ENCODE data around the gene ZFAND3. TPM values are rescaled to one million over a fixed set of nuclear protein-coding genes. Genes with fewer than 3 reads are reported as not detected.
"Not testable (repeated sequence)": the region's sequence is repeated elsewhere in the genome, so short reads cannot be mapped to it uniquely, and the experiment has no call there.

Gene ZFAND3
- total and polyA plus RNA-seq, 10 donors: 9.3 to 63.7 (median 49.9) TPM

DNA sequence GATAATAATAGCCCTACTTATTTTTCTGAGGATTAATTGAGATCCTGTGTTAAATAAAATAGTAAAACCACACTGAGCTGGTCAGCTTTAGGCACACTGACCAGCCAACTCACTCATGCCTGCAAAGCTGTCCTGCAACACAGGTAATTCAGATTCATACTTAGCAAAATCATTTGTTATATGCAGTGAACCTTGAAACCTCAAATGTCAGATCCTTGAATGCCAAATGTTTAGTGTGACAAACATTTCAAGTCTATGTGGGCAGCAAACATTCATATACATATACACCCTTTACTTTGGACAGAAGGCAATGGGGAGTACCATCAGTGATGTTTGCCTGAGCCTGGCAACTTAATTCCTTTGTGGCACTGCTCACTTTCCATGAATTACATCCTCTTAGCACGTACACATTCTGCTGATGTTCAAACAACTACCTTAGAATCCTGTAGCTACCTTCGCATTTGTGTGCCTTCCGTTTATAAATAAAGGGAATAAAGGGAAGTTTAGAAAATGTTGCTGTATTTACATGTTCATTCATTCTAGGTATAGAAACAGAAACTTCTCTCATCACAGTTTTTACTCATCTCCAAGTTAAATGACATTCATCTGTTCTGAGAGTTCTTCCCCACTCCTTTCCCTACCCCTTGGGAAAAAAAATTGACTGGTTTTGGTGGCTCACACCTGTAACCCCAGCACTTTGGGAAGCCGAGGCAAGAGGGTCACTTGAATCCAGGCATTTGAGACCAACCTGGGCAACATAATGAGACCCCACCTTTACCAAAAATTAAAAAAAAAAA is 140.8 kb downstream of the ZFAND3 start:
- TF ChIP-seq POLR2AphosphoS5 (IDR thresholded peaks at IDR 0.05): no peak
- TF ChIP-seq, protein P1, sequence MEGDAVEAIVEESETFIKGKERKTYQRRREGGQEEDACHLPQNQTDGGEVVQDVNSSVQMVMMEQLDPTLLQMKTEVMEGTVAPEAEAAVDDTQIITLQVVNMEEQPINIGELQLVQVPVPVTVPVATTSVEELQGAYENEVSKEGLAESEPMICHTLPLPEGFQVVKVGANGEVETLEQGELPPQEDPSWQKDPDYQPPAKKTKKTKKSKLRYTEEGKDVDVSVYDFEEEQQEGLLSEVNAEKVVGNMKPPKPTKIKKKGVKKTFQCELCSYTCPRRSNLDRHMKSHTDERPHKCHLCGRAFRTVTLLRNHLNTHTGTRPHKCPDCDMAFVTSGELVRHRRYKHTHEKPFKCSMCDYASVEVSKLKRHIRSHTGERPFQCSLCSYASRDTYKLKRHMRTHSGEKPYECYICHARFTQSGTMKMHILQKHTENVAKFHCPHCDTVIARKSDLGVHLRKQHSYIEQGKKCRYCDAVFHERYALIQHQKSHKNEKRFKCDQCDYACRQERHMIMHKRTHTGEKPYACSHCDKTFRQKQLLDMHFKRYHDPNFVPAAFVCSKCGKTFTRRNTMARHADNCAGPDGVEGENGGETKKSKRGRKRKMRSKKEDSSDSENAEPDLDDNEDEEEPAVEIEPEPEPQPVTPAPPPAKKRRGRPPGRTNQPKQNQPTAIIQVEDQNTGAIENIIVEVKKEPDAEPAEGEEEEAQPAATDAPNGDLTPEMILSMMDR (IDR thresholded peaks at IDR 0.05 in 8 of 11, conservative IDR thresholded peaks at IDR 0.05 in 3 of 11): no peak
- no peak for TF ChIP-seq POLR2A (IDR thresholded peaks at IDR 0.05)
- peaks cover 0 to 10% (median 0%) of the 10 kb centered on the region in 6 donors for H3K36me3 ChIP-seq
- H3K4me3 ChIP-seq: no peak overlapping the region
- no peak for DNase-seq
- no peak overlapping the region for H3K27ac ChIP-seq
- H3K27me3 ChIP-seq (replicated peaks in 1 of 7): no peaks in the 10 kb centered on the region
- peaks cover 0 to 4% (median 0%) of the 10 kb centered on the region in 8 donors for H3K9me3 ChIP-seq
- intact Hi-C loops (cut with DNase I; ENCODE audit: low total_unique reads): no loop called here
- H3K4me1 ChIP-seq: peaks cover 0 to 63% (median 31%) of the 10 kb centered on the region in 6 donors
- 87 to 96% (median 92%) methylated on average over 4 of the region's 4 CpGs for WGBS, 5 donors

DNA sequence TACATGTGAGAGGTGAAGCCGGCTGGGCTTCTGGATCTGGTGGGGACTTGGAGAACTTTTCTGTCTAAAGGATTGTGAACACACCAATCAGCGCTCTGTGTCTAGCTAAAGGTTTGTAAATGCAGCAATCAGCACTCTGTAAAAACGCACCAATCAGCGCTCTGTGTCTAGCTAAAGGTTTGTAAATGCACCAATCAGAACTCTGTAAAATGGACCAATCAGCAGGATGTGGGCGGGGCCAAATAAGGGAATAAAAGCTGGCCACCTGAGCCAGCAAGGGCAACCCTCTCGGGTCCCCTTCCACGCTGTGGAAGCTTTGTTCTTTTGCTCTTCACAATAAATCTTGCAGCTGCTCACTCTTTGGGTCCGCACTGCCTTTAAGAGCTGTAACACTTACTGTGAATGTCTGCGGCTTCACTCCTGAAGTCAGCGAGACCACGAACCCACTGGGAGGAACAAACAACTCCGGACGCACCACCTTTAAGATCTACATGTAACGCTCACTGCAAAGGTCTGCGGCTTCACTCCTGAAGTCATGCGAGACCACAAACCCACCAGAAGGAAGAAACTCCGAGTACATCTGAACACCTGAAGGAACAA is 143.1 kb downstream of the ZFAND3 start:
- H3K9me3 ChIP-seq; H3K36me3 ChIP-seq; H3K4me3 ChIP-seq; DNase-seq; H3K27me3 ChIP-seq (replicated peaks in 1 of 7); intact Hi-C loops (cut with DNase I; ENCODE audit: low total_unique reads); H3K27ac ChIP-seq: not testable (repeated sequence)
- 81 to 97% (median 89%) methylated on average over 17 of the region's 17 CpGs for whole genome bisulfite sequencing, 5 donors
- H3K4me1 ChIP-seq: peaks cover 0 to 51% (median 14%) of the 10 kb centered on the region in 6 donors

DNA sequence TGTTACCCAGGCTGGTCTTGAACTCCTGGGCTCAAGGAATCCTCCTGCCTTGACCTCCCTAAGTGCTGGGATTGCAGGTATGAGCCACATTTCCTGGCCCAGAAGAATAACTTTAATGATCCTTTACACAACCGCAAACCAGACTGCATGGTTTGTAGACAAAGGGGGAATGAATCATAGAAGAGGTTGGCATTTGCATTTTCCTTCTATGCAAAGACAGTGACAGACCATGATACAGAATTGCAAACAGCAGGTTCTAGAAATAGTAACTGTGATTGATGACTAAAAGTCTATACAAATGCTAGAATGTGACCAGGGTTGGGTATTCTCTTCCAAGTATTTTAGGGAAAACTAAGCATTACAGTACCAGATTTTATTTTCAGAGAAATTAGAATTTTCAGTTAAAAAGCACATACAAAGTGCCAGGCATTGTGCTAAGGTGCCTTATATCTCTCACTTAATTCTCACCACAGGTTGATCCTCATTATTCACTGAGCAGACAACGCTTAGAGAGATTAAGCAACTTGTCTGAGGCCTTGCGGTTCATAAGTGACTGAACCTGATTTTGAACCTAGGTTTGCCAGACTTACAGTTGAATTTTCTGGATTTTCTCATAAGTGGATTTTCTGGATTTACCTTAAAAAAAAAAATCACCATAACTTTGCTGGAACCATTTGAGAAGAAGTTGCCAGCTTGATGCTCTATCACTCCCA is 146.6 kb downstream of the ZFAND3 start:
- no peak for DNase-seq
- Histone ChIP-seq H3K36me3 (peaks cover 0 to 10% (median 0%) of the 10 kb centered on the region in 6 donors), H3K4me3 (no peak overlapping the region), H3K4me1 (peaks cover 0 to 22% (median 8%) of the 10 kb centered on the region in 6 donors), H3K27ac (no peak overlapping the region), H3K27me3 (replicated peaks in 1 of 7) (no peaks in the 10 kb centered on the region), H3K9me3 (peaks cover 0 to 4% (median 0%) of the 10 kb centered on the region in 8 donors)
- 85 to 94% (median 89%) methylated on average over 3 of the region's 3 CpGs for WGBS, 5 donors
- TF ChIP-seq, protein P1 (IDR thresholded peaks at IDR 0.05 in 8 of 11, conservative IDR thresholded peaks at IDR 0.05 in 3 of 11): no peak
- TF ChIP-seq POLR2AphosphoS5 (IDR thresholded peaks at IDR 0.05) (no peak), POLR2A (IDR thresholded peaks at IDR 0.05) (no peak)
- intact Hi-C loops (cut with DNase I; ENCODE audit: low total_unique reads): no loop called here

DNA sequence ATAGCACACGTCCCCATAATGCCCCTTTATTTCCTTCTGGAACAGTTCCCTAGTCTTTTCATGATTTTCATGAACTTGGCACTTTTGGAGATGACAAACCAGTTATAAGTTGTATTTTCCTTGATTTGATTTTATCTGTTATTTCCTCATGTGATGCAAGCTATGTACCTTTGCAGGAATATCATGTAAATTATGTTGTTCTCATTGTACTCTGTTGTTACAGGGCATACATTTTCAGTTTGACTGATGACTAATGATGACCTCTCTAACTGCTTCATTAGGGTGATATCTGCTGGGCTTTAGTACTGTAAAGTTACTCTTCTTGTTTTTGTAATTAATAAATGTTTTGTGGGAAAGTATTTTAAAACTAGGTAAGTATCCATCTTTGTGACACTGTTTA is 147.3 kb downstream of the ZFAND3 start:
- 69 to 88% (median 76%) methylated on average over 1 of the region's 1 CpG for WGBS, 5 donors
- Histone ChIP-seq H3K4me1 (peaks cover 3 to 22% (median 15%) of the 10 kb centered on the region in 6 donors), H3K27ac (no peak overlapping the region), H3K36me3 (peaks cover 0 to 10% (median 0%) of the 10 kb centered on the region in 6 donors), H3K27me3 (replicated peaks in 1 of 7) (no peaks in the 10 kb centered on the region), H3K9me3 (peaks cover 0 to 4% (median 0%) of the 10 kb centered on the region in 8 donors), H3K4me3 (no peak overlapping the region)
- DNase-seq: no peak
- intact Hi-C loops (cut with DNase I; ENCODE audit: low total_unique reads): no loop called here
- TF ChIP-seq POLR2A (IDR thresholded peaks at IDR 0.05): no peak
- TF ChIP-seq, protein P1 (IDR thresholded peaks at IDR 0.05 in 8 of 11, conservative IDR thresholded peaks at IDR 0.05 in 3 of 11): no peak
- no peak for TF ChIP-seq POLR2AphosphoS5 (IDR thresholded peaks at IDR 0.05)

Data from spleen (tissue), 11 donors.